Muscle layer of colon (tissue), 2 donors: ENCODE data around the gene EIF1AX.
"Not testable (repeated sequence)": the region's sequence is repeated elsewhere in the genome, so short reads cannot be mapped to it uniquely, and the experiment has no call there.

Source experiments
- H3K27ac ChIP-seq: one replicate; pipeline ENCODE4 v1.7.0; 2013; ENCODE audit warnings: low read depth, mild to moderate bottlenecking, low read length, moderate library complexity
- H3K27me3 ChIP-seq, 2 donors: one replicate each; pipeline ENCODE4 v1.7.0; 2013; ENCODE audit warnings: low read length in 2 of 2, mild to moderate bottlenecking in 2 of 2; ENCODE audit not compliant: insufficient read depth in 2 of 2, control insufficient read depth in 1 of 2
- H3K36me3 ChIP-seq: one replicate; pipeline ENCODE4 v1.7.0; 2013; ENCODE audit warnings: mild to moderate bottlenecking, low read length; ENCODE audit not compliant: insufficient read depth
- H3K4me1 ChIP-seq: one replicate; pipeline ENCODE4 v1.7.0; 2013; ENCODE audit warnings: mild to moderate bottlenecking, low read length; ENCODE audit not compliant: insufficient read depth
- H3K4me3 ChIP-seq, 2 donors: one replicate each; pipeline ENCODE4 v1.7.0; 2013; ENCODE audit warnings: low read length in 2 of 2, low read depth in 1 of 2, mild to moderate bottlenecking in 1 of 2, moderate library complexity in 1 of 2
- H3K9ac ChIP-seq: one replicate; pipeline ENCODE4 v1.7.0; 2013; ENCODE audit warnings: low read length
- H3K9me3 ChIP-seq: one replicate; pipeline ENCODE4 v1.7.0; 2013; ENCODE audit warnings: mild to moderate bottlenecking, low read length
- donor health status: abdominal sarcoma.
- donor health status: Adenocarcinoma of cecum.

EIF1AX gene

DNA sequence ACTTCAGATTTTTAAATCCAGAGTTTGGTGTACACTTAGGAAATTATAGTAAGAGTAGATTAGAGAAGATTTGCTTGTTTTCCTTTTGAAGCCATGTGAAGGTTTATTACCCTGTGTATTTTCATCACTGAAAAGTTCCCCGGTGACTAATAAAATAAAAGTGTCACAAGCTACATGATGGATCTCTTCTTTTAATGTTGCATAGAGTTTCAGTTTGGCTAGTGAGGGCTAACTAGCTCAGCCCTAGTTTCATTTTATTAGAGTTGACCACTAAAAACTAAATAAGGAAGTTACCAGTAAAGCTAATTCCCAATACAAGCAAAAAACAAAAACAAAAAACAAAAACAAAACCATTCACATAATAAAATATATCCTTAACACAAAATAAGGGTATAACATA is 14.8 kb downstream of the EIF1AX start:
- peaks cover 18% of the 10 kb centered on the region for H3K36me3 ChIP-seq
- H3K4me3 ChIP-seq, H3K27me3 ChIP-seq, H3K9ac ChIP-seq, H3K4me1 ChIP-seq, H3K9me3 ChIP-seq, H3K27ac ChIP-seq: not testable (repeated sequence)

DNA sequence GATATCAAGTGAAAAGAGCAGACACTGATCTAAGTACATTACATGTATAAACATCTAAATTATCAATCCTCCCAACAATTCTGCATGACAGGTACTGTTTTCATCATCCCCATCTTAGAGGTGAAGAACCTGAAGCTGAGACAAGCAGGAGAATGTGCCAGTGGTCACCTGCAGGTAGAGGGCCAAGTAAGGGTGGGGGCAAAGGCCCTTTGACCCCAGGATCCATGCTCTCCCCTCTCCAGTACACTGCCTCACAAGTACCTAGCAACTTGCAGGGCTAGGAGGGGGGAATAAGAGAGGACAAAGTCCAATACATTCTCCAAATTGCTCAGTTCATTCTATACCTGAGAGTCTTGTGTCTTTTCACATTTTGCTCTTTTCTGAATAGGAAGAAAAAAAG is 16.7 kb downstream of the EIF1AX start:
- Histone ChIP-seq H3K36me3 (peaks cover 18% of the 10 kb centered on the region), H3K4me1 (no peaks in the 10 kb centered on the region), H3K9me3 (no peaks in the 10 kb centered on the region), H3K9ac (no peak overlapping the region), H3K27me3 (no peaks in the 10 kb centered on the region), H3K4me3 (no peak overlapping the region), H3K27ac (no peak overlapping the region)

GRCh38 chrX:20118065-20118824 is 23.4 kb downstream of the EIF1AX start:
- H3K27ac ChIP-seq: no peak overlapping the region
- H3K4me3 ChIP-seq: no peak overlapping the region
- H3K36me3 ChIP-seq: no peaks in the 10 kb centered on the region
- peaks cover 4% of the 10 kb centered on the region for H3K4me1 ChIP-seq
- H3K9ac ChIP-seq: no peak overlapping the region
- H3K9me3 ChIP-seq: peaks cover 3% of the 10 kb centered on the region
- peaks cover 16 to 29% of the 10 kb centered on the region in 2 donors for H3K27me3 ChIP-seq

- Histone ChIP-seq H3K27me3 (peaks cover 16 to 29% of the 10 kb centered on the region in 2 donors), H3K36me3 (no peaks in the 10 kb centered on the region), H3K4me3 (no peak within 1 kb of the TSS), H3K9ac (no peak within 1 kb of the TSS), H3K27ac (no peak within 1 kb of the TSS), H3K9me3 (peaks cover 3% of the 10 kb centered on the region), H3K4me1 (peaks cover 4% of the 10 kb centered on the region)
These were observed 24.9 kb downstream of the EIF1AX start, which contains the start of gene MAP7D2 for GRCh38 chrX:20116577-20117240. TSS of gene MAP7D2 (minus strand) at chrX:20116907. CDS start at chrX:20116879, 28 bp downstream.

- Histone ChIP-seq H3K9ac (no peak overlapping the region), H3K4me3 (no peak overlapping the region)
These were observed 25.5 kb downstream of the EIF1AX start for GRCh38 chrX:20116087-20116576.

GRCh38 chrX:20112022-20112774 is 29.4 kb downstream of the EIF1AX start:
- Histone ChIP-seq H3K27ac (no peak overlapping the region), H3K36me3 (no peaks in the 10 kb centered on the region), H3K4me3 (no peak overlapping the region), H3K4me1 (no peaks in the 10 kb centered on the region), H3K27me3 (peaks cover 15 to 21% of the 10 kb centered on the region in 2 donors), H3K9ac (no peak overlapping the region), H3K9me3 (peaks cover 3% of the 10 kb centered on the region)

More at GRCh38 chrX:20116087-20116576, 25.5 kb downstream of the EIF1AX start:
- Histone ChIP-seq H3K36me3 (no peaks in the 10 kb centered on the region), H3K27ac (no peak overlapping the region), H3K27me3 (peaks cover 16 to 29% of the 10 kb centered on the region in 2 donors), H3K9me3 (peaks cover 3% of the 10 kb centered on the region), H3K4me1 (peaks cover 4% of the 10 kb centered on the region)

DNA sequence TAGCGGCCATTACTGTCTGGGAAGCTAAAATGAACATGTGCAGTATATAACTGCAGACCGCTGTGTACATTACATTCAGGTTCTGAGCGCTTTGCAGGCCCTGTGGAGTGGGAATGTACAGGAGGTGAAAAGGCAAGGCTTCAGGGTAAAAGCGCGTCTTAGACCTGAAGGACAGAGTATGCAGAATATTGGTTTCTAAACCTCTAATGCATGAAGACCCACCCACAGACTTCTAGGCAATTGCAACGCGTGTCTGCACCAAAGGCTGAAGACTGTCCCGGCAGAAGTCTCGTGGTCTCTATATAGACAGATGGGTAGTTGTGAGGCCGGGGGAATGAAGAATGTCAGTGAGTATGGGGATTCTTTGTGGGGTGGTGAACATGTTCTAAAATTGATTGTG is 30.4 kb downstream of the EIF1AX start:
- H3K9ac ChIP-seq: no peak overlapping the region
- no peaks in the 10 kb centered on the region for H3K9me3 ChIP-seq
- H3K36me3 ChIP-seq: no peaks in the 10 kb centered on the region
- H3K27me3 ChIP-seq: peaks cover 11 to 12% of the 10 kb centered on the region in 2 donors
- no peak overlapping the region for H3K27ac ChIP-seq
- no peaks in the 10 kb centered on the region for H3K4me1 ChIP-seq
- no peak overlapping the region for H3K4me3 ChIP-seq

DNA sequence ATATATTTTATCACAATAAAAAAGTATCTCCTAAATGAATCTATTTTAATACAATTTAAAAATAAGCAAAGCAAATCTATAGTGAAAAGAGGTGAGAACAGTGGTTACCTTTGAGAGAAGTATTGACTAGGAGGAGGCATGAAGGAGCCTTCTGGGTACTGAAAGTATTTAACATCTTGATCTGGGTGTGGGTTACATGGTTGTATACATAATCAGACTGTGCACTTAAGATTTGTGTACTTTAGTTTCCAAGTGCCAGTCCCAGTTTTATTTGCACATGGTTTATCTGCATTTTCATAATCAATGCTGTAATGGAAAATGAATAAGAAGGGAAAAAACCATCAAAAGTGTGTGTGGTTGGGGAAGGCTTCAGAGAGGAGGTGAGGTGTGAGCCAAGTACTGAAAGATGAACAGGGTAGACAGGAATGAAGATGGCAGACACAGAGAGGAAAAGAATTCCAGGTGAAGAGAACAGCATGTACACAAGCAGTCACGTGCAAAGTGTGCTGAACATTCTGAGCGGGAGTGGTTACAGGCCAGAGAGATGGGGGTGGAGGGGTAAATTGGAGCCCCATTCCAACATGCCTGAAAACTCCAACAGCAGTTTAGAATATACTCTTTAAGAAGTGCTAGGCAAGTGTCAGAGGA is 39.6 kb downstream of the EIF1AX start:
- Histone ChIP-seq H3K4me3 (no peak overlapping the region), H3K36me3 (no peaks in the 10 kb centered on the region), H3K9me3 (no peaks in the 10 kb centered on the region)

DNA sequence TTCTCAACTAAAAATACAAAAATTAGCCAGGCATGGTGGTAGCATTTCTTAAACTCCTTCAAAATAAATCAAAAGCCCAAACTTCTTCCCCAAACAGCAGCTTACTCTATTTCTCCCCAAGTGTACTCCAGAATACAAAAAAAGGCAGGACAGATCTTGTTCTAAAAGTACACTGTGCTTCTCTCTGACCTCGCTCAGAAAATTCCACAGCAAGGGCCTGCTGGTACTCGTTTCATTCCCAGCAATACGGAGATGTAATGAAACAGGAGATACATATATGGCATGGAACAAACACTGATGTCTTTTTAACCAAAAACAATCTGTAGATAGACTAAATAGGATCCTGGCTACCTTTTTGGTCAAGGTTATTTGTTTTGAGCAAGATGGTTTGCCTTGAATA is 50.1 kb downstream of the EIF1AX start:
- Histone ChIP-seq H3K27me3 (no peaks in the 10 kb centered on the region), H3K36me3 (no peaks in the 10 kb centered on the region), H3K9ac (no peak overlapping the region), H3K27ac (no peak overlapping the region), H3K9me3 (no peaks in the 10 kb centered on the region), H3K4me1 (no peaks in the 10 kb centered on the region), H3K4me3 (no peak overlapping the region)

More for the DNA sequence above, 39.6 kb downstream of the EIF1AX start:
- Histone ChIP-seq H3K4me1 (no peaks in the 10 kb centered on the region), H3K9ac (no peak overlapping the region), H3K27me3 (no peaks in the 10 kb centered on the region), H3K27ac (no peak overlapping the region)

DNA sequence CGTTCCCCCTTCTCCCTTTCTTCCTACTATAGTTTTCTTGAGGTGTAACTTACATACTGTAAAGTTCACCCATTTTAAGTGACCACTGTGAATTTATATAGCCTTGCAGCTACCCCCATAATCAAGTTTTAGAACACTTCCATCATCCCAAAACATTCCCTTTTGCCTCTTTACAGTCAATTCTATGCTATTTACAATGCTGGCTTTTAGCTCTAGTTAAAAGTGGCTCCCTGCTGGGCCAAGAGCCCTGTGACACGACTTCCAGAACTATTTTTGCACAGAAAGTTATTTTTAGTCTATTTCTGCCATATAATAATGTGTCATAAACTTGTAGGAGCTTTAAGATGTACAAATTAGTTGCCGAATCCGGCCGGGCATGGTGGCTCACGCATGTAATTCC is 51.8 kb downstream of the EIF1AX start:
- Histone ChIP-seq H3K9ac (no peak overlapping the region), H3K4me1 (no peaks in the 10 kb centered on the region), H3K4me3 (no peak overlapping the region), H3K27ac (no peak overlapping the region), H3K36me3 (no peaks in the 10 kb centered on the region), H3K9me3 (no peaks in the 10 kb centered on the region), H3K27me3 (no peaks in the 10 kb centered on the region)

- Histone ChIP-seq H3K4me3 (no peak overlapping the region), H3K27me3 (no peaks in the 10 kb centered on the region), H3K9ac (no peak overlapping the region), H3K27ac (no peak overlapping the region), H3K9me3 (no peaks in the 10 kb centered on the region), H3K4me1 (no peaks in the 10 kb centered on the region), H3K36me3 (no peaks in the 10 kb centered on the region)
These were observed 61.4 kb downstream of the EIF1AX start for GRCh38 chrX:20080277-20080676.
